ENCODE data around the gene ARL11.
"Not testable (repeated sequence)": the region's sequence is repeated elsewhere in the genome, so short reads cannot be mapped to it uniquely, and the experiment has no call there.

Gene ARL11

DNA sequence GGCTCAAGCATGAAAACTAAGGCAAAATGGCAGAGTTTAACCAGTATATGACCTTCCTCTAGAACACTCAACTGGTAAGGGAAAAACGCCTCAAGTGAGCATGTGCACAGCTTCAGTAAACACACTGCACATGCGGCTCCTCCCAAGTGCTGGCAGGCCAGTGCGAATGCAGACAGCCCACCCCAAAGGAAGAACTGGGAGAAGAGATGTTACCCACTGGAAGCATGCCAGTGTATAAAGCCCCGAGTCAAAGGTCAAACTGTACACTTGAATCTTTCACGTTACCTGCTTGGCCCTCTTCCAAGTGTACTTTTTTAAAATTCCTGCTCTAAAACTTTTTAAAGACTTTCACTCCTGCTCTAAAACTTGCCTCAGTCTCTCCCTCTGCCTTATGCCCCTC is 23.7 kb upstream of the ARL11 start:
- no peak for DNase-seq (ENCODE audit: extremely low read depth, low read depth)
- no peak overlapping the region for H3K4me3 ChIP-seq (replicated peaks; ENCODE audit: low read depth, low read length)
- TF ChIP-seq, protein P1, sequence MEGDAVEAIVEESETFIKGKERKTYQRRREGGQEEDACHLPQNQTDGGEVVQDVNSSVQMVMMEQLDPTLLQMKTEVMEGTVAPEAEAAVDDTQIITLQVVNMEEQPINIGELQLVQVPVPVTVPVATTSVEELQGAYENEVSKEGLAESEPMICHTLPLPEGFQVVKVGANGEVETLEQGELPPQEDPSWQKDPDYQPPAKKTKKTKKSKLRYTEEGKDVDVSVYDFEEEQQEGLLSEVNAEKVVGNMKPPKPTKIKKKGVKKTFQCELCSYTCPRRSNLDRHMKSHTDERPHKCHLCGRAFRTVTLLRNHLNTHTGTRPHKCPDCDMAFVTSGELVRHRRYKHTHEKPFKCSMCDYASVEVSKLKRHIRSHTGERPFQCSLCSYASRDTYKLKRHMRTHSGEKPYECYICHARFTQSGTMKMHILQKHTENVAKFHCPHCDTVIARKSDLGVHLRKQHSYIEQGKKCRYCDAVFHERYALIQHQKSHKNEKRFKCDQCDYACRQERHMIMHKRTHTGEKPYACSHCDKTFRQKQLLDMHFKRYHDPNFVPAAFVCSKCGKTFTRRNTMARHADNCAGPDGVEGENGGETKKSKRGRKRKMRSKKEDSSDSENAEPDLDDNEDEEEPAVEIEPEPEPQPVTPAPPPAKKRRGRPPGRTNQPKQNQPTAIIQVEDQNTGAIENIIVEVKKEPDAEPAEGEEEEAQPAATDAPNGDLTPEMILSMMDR (IDR thresholded peaks at IDR 0.05; ENCODE audit: low read depth, low read length, missing control alignments): no peak

GRCh38 chr13:49606747-49607648 is 21.3 kb upstream of the ARL11 start:
- TF ChIP-seq, protein P1 (IDR thresholded peaks at IDR 0.05; ENCODE audit: low read depth, low read length, missing control alignments): peak; percentile 77
- peak; percentile 66 for DNase-seq (ENCODE audit: extremely low read depth, low read depth)
- peak overlapping the region; percentile 6; the same call in 1 of the 2 replicates for H3K4me3 ChIP-seq (replicated peaks; ENCODE audit: low read depth, low read length)

- DNase-seq (ENCODE audit: extremely low read depth, low read depth): no peak
These were observed 20.5 kb upstream of the ARL11 start for GRCh38 chr13:49607761-49608160.

DNA sequence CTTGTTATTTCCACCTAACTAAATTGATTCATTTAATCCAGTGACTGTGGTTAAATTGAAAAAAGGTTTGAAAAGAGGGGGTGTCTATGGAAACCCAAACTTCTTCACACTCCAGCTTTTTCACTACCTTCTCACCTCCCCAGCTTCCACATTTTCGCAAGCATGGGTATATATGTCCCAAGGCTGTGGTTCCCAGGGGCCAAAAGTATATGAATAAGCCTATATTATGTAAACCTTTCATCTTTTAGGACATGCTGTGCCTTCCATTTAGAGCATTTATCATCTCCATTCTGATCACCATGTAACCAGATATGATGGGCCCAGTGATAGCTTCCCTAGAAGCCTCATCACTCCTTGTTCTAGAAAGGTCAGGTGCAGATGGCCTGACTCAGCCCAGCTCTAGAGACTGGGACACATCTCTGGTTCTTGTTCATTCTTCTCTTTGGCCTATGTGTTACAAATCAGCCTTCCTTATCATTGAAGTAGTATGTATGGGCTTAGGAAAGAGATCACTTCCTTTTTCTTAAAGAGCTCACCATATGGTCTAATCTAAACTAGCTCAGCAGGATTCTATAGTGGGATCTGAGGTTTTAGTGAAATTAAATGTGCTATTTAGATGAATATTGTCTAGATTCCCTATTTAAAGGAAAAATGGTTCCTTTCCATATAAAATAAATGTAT is 19.5 kb upstream of the ARL11 start:
- TF ChIP-seq, protein P1 (IDR thresholded peaks at IDR 0.05; ENCODE audit: low read depth, low read length, missing control alignments): no peak
- H3K4me3 ChIP-seq (replicated peaks; ENCODE audit: low read depth, low read length): no peak overlapping the region
- no peak for DNase-seq (ENCODE audit: extremely low read depth, low read depth)

More at GRCh38 chr13:49607761-49608160, 20.5 kb upstream of the ARL11 start:
- TF ChIP-seq, protein P1 (IDR thresholded peaks at IDR 0.05; ENCODE audit: low read depth, low read length, missing control alignments): no peak
- no peak overlapping the region for H3K4me3 ChIP-seq (replicated peaks; ENCODE audit: low read depth, low read length)

GRCh38 chr13:49610176-49610575 is 18.1 kb upstream of the ARL11 start:
- no peak for DNase-seq (ENCODE audit: extremely low read depth, low read depth)
- H3K4me3 ChIP-seq (replicated peaks; ENCODE audit: low read depth, low read length): no peak overlapping the region
- TF ChIP-seq, protein P1 (IDR thresholded peaks at IDR 0.05; ENCODE audit: low read depth, low read length, missing control alignments): no peak

DNA sequence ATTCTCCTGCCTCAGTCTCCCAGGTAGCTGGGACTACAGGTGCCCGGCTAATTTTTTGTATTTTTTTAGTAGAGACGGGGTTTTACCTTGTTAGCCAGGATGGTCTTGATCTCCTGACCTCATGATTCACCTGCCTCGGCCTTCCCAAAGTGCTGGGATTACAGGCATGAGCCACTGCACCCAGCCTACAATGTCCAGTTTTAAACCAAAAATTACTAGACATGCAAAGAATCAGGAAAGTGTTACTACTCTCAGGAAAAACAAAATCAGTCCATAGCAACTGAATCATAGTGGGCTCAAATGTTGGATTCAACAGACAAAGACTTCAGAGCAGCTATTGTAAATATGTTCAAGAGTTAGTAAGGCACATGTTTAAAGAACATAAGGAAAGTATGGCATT is 16.3 kb upstream of the ARL11 start:
- H3K4me3 ChIP-seq (replicated peaks; ENCODE audit: low read depth, low read length); DNase-seq (ENCODE audit: extremely low read depth, low read depth): not testable (repeated sequence)

All from HFF-Myc (cell line).